RKO (cell line): ENCODE results near the gene TENM4.

ENCODE experiments used
- DNase-seq: peaks from one replicate; pipeline ENCODE4 v3.0.0-alpha.2; 2016; ENCODE audit warnings: low spot score

Gene TENM4

DNA sequence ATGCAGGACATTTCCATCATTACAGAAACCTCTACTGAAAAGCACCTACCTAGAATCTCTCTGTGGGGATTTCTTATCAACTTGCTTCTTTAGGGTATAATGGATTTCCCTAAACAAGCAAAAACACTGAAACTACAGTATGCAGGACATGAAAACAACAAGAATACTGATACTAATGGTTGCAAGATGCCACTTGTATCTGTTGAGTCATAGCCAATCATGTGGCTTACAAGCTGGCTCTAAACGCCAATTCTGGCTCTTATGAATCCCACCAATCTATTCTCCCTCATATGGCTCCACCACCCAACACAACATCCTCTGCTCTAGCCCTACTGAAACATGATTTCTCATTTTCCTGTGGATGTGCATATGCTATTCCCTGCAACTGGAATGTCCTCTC is 22.6 kb downstream of the TENM4 start:
- no peak for DNase-seq

DNA sequence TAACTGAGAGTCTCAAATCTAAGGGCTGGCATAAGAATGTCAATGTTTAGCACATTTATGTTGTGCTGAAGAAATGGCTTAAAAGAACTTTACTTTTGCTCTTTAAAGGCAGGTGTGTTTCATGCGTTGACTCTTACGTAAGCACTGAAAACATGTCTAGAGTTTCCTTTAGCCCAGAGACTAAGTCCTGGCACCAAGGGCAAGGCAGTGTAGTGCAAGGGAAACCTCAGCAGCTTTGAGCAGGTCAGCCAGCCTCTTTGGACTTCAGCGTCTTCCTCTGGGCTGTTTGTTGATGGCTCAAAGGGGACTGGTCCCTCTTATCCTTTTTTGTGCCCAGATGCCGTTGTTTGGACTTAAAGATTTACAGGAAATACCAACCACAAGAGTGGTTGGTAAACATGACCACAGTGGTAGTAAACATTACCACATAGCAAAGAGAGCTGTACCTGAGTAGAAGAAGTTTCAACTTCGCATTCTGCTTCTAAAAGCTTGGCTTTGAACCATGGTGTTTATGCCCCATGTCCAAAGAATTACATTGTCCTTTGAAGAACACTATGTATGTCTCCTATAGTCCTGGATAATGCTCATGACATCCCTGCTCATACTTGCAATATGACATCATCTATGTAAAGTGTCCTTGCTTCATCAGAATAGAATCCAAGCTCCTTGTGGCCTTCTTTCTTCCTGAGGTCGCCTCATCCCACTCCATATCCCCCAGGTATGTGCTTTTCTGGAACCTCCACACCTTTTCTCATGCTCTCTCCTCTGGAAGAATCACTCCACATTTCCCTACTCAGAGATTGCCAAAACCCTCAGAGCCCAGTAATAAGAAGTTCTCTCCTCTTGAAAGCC is 23.5 kb downstream of the TENM4 start:
- DNase-seq: no peak

DNA sequence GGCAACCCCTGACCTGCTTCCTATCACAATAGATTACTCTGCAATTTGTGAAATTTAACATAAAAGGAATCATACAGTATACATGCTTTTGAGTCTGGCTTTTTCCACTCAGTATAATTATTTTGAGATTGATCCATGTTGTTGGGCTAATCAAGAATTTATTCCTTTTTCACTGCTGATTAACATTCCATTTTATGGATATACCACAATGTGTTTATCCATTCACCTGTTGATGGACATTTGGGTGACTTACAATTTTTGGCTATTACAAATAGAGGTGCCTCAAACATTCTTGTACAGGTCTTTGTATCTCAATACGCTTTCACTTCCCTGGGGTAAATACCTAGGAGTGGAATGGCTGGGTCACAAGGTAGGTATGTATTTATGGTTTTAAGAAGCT is 24.9 kb downstream of the TENM4 start:
- no peak for DNase-seq

DNA sequence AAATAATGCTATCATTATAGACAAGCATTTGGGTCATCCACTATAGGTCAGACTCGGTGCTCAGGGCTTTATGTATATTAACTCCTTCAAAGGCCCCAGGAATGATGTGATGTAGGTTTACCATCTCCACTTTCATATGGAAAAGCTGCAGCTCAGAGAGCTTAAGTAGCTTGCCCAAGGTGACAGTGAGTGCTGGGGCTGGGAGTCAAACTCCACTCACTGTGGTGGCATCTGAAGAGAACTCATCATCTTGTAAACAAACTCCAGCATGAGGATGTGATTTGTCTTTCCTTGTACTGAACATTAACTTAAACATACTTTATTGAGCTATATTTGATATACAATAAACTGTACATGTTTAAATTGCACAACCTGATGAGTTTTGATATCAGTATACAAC is 25.4 kb downstream of the TENM4 start:
- DNase-seq: no peak

DNA sequence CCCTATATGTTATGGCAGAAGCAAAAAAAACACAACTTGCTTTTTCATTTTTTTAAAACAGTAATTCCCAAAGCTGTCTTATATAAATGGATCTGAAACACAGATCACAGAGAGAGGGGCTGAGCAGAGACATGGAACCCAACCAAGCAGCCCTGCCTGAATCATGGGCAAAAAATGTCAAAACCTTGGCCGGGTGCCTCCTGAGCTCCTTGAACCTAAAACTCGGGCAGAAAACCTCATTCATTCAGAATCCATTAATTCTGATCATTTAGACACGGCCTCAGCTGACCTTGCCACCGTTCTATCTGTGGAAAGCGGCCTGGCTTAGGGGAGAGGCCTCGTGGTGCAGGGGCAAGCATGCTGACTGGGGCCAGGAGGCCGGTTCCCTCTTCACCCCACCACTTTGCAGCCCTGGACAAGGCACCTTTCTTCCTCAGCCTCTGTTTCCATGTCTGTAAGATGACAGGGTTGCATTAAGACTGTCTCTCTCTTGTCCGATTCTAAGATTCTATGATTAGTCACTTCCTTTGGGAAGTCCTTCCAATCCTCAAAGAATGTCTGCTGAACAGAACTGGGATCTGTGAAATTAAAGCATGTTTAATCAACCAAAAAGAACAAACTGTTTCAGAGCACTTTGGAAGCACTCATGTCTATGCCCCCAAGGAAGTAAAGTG is 26.0 kb downstream of the TENM4 start:
- peak; percentile 7 for DNase-seq

DNA sequence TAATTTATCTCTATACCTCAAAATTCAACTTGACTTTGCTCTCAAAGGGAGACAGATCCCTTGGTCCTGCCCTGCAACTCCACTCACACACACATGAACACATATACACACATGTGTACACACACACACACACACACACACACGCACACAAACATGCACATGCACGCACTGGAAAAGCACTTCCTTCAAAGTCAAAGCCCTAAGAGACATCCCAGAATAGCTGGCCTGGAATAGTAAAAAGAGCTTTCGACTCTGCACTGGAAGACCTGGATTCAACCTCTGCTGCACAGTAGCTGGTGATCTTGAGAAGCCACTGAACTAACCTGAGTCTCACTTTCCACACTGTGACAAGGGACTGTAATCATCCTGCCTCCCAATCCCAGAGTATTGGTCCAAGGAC is 26.8 kb downstream of the TENM4 start:
- no peak for DNase-seq

DNA sequence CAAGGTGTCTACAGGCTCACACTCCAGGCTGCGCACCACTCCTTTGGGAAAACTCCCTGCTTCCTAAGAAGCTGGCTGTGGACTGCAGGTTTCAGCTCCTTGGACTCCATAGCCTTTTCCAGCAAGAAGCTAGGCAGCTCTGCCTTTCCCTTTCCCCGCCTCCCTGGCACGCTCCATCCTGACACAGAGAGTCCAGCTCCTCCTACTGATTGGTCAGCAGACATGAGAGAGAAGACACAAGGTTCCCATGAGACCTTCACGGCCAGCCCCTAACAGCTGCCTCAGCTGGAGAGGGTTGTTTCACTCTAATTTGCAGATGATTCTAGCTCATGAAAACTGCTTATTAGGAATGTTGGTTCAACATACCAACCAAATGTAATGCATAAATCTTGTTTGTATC is 27.6 kb downstream of the TENM4 start:
- DNase-seq: no peak

DNA sequence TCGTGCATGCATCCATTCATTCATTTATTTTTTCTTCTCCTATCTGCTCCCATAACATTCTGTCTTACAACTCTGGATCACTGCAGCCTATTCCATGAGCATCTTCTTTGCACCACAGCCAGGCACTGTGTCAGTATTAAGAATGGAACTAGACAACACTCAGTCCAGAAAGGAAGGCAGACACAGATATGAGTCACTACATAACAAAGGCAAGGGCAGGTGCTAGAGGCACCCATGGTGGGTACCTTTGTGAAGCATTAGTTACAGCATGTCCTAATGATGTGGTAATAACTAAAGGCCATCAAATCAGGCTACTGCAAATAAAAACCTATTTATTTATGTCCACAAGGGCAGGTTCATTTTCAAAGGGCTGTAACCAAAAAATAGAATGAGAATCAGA is 28.1 kb downstream of the TENM4 start:
- no peak for DNase-seq

DNA sequence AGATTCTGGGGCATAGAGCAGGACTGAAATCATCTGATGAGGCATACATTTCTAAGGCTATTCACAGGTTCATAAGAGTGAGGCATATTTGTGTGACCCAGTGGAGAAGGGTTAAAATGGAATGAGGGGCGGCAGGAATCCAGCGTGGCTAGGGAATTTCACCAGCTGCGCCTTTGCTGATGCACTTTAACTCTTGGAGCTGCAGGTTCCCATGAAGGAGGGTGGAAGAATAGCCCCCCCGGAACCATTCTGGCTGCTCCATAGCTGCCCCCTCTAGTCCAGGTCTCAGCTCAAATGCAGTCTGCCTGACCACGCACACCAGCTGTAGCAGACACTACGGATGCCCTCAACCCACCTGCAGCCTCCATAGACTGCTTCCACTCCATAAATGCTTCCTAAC is 31.5 kb downstream of the TENM4 start:
- DNase-seq: no peak

DNA sequence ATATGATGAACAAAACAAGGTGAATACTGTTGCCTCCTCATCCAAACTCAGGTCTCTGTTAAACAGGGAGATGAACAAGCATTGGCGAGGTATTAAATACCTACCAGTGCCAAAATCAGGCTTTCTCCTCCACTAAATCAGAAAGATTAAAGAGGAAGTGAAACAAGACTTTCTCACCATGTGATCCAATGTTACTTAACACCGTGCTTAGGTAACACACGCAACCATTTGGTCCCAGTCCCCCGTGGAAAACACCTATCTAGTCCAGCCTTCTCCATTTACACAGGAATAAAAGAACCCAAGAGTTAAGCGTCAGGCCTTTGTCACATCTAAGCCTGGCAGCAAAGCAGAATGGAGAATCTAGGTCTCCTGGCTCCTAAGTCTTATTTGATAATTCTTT is 34.5 kb downstream of the TENM4 start:
- no peak for DNase-seq

DNA sequence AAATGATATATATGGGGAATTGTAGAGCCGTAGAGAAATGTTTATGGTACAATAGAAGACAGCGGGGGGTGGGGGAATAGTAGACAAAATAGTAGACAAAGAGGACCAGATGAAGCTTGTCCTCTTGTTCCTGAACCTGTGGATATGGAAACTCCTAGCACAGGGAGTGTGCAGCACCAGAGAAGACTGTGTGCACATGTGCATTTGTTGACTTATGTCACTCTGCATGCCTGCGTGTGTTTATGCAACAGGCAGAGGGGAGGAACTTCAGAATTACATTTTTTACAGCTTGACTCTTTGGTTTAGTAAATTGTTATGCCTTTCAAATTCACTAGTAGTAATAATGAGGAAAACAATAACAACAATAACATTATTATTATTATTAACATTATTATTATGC is 36.0 kb downstream of the TENM4 start:
- no peak for DNase-seq

DNA sequence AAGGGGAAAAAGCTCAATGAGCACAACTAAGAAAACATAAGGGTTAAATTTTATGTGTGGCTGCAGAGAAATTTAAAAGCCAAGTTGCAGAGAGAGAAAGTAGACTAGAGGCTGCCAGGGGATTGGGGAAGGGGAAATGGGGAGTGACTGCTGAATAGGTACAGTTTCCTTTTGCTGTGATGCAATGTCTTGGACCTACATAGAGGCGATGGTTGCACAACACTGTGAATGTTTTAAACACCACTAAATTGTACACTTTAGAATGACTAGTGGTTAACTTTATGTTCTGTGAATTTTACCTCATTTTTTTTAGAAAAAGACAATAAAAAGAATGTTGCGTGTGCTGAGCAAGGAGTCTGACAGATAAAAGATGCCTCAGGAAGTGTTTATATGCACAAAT is 36.5 kb downstream of the TENM4 start:
- no peak for DNase-seq

DNA sequence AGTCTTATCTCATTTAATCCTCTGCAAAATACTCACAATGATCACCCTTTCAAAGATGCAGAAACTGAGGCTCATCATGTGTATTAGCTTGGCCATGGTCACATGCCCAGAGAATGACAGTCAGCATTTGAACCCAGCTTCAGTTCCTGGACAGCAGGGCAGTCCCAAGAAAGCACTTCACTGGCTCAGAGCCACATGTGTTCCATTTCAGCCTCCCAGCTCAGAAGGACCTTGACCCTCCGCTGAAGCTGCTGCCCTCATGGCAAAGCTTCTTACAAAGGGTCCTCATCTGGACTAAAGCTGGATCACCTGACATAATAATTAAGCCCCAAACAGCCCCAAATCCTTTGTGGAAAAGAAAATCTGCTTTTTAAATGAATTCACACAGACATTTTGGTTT is 37.0 kb downstream of the TENM4 start:
- no peak for DNase-seq

DNA sequence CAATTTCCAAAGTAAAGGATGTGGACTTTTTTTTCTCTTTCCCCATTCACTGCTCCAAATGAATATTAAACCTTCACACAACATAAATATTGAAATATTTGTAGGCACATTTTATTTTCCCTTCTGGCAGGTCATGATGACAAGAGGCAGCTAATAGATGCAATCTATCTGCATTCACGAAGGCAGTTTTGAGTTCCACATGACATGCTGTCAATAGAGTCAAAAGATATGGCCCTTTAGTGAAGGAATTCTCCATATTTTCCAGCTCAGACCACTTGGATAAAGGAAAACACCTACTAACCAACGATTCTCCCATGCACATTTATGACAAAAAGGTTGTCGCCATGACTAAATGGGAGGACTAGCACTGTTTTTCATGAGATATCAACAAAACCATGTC is 37.9 kb downstream of the TENM4 start:
- DNase-seq: no peak

DNA sequence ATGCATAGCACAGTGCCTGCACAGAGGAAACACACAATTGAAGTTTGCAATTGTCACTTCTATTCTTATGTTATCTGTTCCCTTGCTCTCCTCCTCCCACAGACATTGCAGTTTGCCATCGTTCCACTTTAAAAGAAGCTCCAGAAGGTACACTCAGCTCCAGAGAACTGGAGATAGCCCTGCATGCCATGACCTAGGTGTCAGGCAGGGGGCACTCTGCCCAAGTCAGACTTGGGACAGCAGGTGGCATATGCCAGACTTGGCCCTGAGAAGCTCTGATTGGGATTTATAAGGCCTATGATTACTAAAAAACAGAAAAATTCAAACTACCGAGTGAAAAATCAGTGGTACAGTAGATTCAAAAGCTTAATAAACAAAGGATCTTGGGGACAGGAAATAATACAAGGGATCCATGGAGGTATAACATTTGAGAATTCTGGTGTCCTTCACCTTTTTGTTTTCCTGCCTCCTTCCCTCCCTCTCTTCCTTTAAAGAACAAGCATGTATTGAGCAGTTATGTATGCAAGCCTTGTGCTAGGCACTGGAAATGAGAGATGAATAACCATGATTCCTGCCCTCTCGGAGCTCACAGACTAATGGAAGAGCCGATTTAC is 40.0 kb downstream of the TENM4 start:
- DNase-seq: peak; percentile 11

DNA sequence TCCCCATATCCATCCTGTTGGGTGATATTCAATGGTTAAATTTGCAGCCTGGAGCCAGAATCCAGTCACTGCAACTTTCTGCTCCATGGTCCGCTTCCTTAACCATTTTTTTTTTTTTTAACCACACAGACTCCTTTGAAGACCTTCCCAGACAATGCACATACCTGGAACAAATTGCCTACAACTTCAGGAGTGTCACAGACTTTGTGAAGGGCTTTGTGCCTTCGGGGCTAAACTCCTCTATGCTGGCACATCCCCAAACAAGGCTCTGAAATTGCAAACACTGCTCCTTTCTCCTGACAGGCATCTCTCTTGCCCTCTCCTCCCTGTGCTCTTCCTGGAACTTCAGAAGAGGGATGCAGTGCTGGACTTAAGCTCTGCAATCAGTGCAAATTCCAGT is 40.6 kb downstream of the TENM4 start:
- no peak for DNase-seq

DNA sequence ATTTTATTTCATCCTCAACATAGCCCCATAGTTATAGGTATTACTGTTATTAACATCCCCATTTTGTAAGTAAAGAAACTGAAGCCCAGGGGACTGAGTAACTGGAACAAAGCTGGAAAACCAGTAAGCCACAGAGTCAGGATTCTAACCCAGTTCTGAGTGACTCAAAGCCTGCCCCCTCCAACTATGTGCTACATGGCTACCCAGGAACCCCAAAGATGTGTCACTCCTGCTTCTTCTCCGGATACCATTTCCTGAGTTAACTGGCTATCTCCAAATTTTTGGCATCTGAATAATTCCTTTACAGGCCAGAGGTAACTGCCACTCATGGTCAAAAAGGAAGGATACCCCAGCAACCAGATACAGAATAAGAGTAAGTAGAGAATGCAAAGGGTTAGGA is 43.6 kb downstream of the TENM4 start:
- no peak for DNase-seq

DNA sequence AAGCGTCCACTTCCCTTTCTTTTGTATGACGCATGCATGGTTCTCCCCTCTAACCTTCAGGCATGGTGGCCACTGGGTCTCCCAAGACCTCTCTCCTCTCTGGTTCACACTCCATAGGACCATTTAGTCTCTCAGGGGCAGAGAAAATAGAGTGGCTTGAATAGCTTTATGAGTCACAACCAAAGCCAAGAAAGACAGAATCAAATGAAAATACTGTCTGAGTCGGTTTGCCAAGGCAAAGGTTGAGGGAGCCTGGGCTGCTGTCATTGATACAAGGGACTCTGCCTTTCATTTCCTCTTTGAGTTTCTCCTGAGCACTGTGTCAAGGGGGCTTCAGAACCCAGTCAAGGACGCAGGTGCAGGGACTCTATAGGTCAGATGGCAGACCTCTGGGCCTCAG is 44.2 kb downstream of the TENM4 start:
- DNase-seq: no peak

DNA sequence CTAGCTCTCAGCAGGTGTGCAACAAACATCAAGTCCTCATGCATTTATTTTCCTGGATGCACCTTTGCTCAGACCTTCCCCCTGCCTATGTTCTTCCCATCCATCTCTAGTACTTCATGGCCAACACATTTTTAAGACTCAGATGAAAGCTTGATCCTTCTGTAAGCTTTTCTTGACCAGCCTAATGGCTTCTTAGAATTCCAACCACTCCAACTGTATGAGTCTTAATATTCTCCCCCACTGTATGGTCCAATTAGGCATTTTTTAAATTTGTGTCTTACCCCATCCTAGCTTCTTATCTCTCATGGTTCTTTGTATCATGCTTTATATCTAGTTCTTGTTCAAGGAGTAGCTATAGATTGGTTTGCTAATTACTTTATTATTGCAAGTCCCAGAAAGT is 44.8 kb downstream of the TENM4 start:
- DNase-seq: no peak

DNA sequence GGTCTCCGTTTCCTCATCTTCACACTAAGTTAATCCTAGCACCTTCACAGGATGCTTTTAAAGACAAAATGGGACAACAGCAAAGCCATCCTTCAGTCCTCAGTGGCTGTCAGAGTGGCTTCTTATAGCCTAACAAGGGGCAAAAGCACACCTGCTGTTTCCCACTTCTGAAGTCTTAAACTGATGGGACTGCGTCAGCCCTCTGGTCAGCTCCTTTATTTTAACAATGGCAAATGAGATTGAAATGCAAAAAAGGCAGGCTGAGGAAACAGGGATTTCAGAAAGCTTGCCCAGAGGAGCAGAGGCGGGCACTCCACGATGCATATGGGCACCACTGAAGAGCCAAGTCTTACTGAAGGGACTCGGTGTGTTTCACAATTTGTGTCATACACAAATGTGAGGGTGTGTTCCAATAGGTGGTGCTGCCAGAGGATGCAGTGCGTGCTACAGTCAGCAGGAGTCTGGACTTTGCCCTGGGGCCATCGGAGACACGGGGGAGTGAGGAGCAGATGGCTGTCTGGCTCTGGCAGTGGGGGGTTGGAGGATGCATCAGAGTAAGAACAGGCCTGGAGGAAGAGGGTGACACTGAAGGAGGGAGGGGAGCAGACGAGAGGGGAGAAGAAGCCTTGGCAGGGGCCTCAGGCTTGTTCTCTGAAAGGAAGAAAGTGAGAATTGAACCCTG is 47.3 kb downstream of the TENM4 start:
- no peak for DNase-seq

DNA sequence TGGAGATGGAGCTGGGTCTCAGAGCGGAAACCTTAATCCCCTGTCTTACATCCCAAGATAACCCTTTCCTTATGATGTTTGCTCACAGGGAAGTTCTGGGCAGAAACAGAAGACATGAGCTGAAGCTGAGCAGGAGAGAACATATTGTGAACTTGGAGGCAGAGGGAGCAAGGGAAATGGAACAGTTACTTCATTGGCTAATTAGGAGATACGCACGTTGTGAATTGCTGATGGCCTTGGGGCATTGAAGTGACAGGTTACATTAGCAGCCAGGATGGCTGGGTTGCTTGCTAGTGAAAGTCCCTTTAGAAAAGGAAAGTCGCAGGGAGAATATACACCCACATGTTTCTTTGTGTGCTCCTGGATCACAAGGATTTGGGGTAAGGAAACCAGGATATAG is 48.7 kb downstream of the TENM4 start:
- no peak for DNase-seq

DNA sequence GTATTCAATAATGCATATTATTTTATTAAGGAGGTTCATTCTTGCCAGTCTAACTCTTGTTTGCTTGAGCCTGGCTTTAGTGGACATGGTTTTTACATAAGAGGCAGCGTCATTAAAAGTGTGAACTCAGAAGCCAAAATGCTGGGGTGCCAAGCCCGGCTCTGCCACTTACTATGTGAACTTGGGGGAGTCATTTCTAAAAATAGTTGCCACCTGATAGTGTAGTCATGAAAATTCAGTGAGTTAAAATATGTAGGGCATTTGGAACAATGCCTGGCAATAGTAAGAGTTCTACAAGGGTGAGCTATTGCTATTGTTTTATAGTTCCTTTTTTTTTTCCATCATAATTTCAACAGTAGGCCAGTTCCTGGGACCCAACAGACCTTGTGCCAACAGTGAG is 49.9 kb downstream of the TENM4 start:
- no peak for DNase-seq

DNA sequence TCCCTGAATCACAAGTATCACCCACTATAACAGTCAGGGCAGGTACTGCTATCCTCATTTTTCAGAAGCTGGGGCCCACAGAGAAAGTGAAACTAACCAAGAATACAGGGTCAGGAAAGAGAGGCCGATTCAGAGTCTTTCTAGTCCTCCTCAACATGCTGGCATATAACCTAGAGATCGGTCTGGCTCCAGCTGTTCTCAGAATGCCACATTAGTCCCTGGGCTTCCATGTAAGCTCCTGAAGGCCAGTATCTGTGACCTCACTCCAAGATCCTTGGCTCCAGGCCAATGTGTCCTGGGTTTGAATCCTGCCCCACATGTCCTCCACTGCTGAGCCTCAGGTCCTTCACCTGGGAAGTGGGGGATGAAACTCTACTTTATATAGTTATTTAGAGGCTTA is 50.4 kb downstream of the TENM4 start:
- no peak for DNase-seq
